ENCODE results near the gene RGS17. TPM values are rescaled to one million over a fixed set of nuclear protein-coding genes. Genes with fewer than 3 reads are reported as not detected.

RGS17 gene
- polyA plus RNA-seq, 3 donors from 2014 or later: 0.82 to 3.5 TPM; not detected in 1

Other genes with a start within 250 kb of the RGS17 start
- gene FBXO5, start 148.2 kb downstream of the RGS17 start, polyA plus RNA-seq: 1 to 10 TPM; 3.4 to 10.0 (median 5.7) TPM
- gene MTRF1L, start 128.6 kb downstream of the RGS17 start, polyA plus RNA-seq: 10 to 100 TPM; 10.4 to 17.6 (median 16.4) TPM